Type B pancreatic cell (in vitro differentiated cells): ENCODE results near the gene KLF16. TPM values are rescaled to one million over a fixed set of nuclear protein-coding genes. Genes with fewer than 3 reads are reported as not detected.
A peak's percentile ranks its signal among the peaks of the same experiment; 100 is the strongest.

Experiments used
- DNase-seq: peaks from one replicate; pipeline ENCODE4 v3.0.0; 2021; ENCODE audit warnings: mixed read lengths; ENCODE audit not compliant: unreplicated experiment; ENCODE audit errors: extremely low spot score
- H3K27ac Mint-ChIP-seq: 2 replicates; pipeline ENCODE4 v1.8.0; 2021; ENCODE audit warnings: mild to moderate bottlenecking, mixed read lengths
- H3K27me3 Mint-ChIP-seq: 2 replicates; pipeline ENCODE4 v1.8.0; 2021; ENCODE audit warnings: mixed read lengths
- H3K36me3 Mint-ChIP-seq: 2 replicates; pipeline ENCODE4 v1.8.0; 2021; ENCODE audit warnings: mixed read lengths
- H3K4me1 Mint-ChIP-seq: one replicate; pipeline ENCODE4 v1.8.0; 2021; ENCODE audit warnings: mixed read lengths; ENCODE audit not compliant: unreplicated experiment
- H3K4me3 Mint-ChIP-seq: 2 replicates; pipeline ENCODE4 v1.8.0; 2021; ENCODE audit warnings: mild to moderate bottlenecking, mixed read lengths
- H3K9me3 Mint-ChIP-seq: 2 replicates; pipeline ENCODE4 v1.8.0; 2021; ENCODE audit warnings: mixed read lengths
- CTCF ChIP-seq: fragments of 200-600 bp; sonication (generic); conservative IDR thresholded peaks from 2 replicates; pipeline ENCODE4 v1.5.0; 2021; ENCODE audit warnings: antibody characterized with exemption, mild to moderate bottlenecking
- total RNA-seq: library from RNA; stranded (reverse); gene quantifications from 2 replicates; pipeline ENCODE4 v1.2.1, GENCODE V29; 2021; ENCODE audit warnings: low replicate concordance

KLF16 gene
- total RNA-seq, 1 donor from 2014 or later, result 17.9 TPM

GRCh38 chr19:1829958-1830357, 33.4 kb downstream of the KLF16 start:
- Mint-ChIP-seq H3K4me1 (peaks cover 3% of the 10 kb centered on the region), H3K27me3 (no peaks in the 10 kb centered on the region), H3K36me3 (peaks cover 3% of the 10 kb centered on the region), H3K27ac (no peak overlapping the region), H3K4me3 (no peak overlapping the region), H3K9me3 (no peaks in the 10 kb centered on the region)
- no peak for TF ChIP-seq CTCF
- DNase-seq, result no peak

GRCh38 chr19:1828279-1829238, 34.8 kb downstream of the KLF16 start:
- peaks cover 3% of the 10 kb centered on the region for H3K4me1 Mint-ChIP-seq
- TF ChIP-seq CTCF, result no peak

GRCh38 chr19:1827566-1828278, 35.7 kb downstream of the KLF16 start:
- DNase-seq, result no peak
- H3K27ac Mint-ChIP-seq, result no peak overlapping the region
- H3K9me3 Mint-ChIP-seq, result no peaks in the 10 kb centered on the region
- no peak for TF ChIP-seq CTCF
- H3K36me3 Mint-ChIP-seq, result peaks cover 3% of the 10 kb centered on the region
- no peaks in the 10 kb centered on the region for H3K27me3 Mint-ChIP-seq
- no peak overlapping the region for H3K4me3 Mint-ChIP-seq
- H3K4me1 Mint-ChIP-seq, result peaks cover 3% of the 10 kb centered on the region

More at GRCh38 chr19:1828279-1829238, 34.8 kb downstream of the KLF16 start:
- Mint-ChIP-seq H3K36me3 (peaks cover 3% of the 10 kb centered on the region), H3K4me3 (no peak overlapping the region), H3K27me3 (no peaks in the 10 kb centered on the region), H3K27ac (no peak overlapping the region), H3K9me3 (no peaks in the 10 kb centered on the region)
- no peak for DNase-seq

GRCh38 chr19:1826557-1827521, 36.5 kb downstream of the KLF16 start:
- Mint-ChIP-seq H3K4me3 (no peak overlapping the region), H3K36me3 (peaks cover 3% of the 10 kb centered on the region), H3K27me3 (no peaks in the 10 kb centered on the region), H3K4me1 (peaks cover 3% of the 10 kb centered on the region), H3K9me3 (no peaks in the 10 kb centered on the region), H3K27ac (no peak overlapping the region)
- no peak for TF ChIP-seq CTCF
- DNase-seq, result no peak

- Mint-ChIP-seq H3K36me3 (peaks cover 3% of the 10 kb centered on the region), H3K4me3 (no peak overlapping the region), H3K27ac (no peak overlapping the region), H3K27me3 (no peaks in the 10 kb centered on the region), H3K4me1 (peaks cover 3% of the 10 kb centered on the region), H3K9me3 (no peaks in the 10 kb centered on the region)
- peak; percentile 87 for DNase-seq
- peak; percentile 93 for TF ChIP-seq CTCF
These were observed 37.3 kb downstream of the KLF16 start for GRCh38 chr19:1825909-1826556.
